ENCODE data around the gene INPP4B.

DNA sequence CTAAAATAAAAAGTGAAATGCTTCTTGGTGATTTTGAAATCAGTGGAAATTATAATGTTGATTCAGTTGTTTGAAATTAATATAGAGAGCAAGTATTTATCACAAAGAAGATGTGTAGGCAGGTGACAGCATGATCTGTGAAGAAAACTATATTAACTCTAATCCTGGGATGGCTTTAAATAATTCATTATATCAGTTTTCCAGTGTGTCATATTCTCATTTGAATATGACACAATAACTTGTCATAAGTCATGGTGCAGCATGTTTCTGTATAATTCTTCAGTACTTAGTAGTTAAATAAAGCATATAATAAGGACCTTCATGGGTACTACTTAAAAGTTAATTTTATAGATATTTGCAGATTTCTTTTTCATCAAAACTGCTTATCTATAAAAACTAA, 573.6 kb downstream of the INPP4B start:
- TF ChIP-seq, protein P1, sequence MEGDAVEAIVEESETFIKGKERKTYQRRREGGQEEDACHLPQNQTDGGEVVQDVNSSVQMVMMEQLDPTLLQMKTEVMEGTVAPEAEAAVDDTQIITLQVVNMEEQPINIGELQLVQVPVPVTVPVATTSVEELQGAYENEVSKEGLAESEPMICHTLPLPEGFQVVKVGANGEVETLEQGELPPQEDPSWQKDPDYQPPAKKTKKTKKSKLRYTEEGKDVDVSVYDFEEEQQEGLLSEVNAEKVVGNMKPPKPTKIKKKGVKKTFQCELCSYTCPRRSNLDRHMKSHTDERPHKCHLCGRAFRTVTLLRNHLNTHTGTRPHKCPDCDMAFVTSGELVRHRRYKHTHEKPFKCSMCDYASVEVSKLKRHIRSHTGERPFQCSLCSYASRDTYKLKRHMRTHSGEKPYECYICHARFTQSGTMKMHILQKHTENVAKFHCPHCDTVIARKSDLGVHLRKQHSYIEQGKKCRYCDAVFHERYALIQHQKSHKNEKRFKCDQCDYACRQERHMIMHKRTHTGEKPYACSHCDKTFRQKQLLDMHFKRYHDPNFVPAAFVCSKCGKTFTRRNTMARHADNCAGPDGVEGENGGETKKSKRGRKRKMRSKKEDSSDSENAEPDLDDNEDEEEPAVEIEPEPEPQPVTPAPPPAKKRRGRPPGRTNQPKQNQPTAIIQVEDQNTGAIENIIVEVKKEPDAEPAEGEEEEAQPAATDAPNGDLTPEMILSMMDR (conservative IDR thresholded peaks at IDR 0.05; ENCODE audit: low read length) = no peak
- no peak for TF ChIP-seq EZH2phosphoT487 (IDR thresholded peaks at IDR 0.05; ENCODE audit: borderline replicate concordance, low read depth, low read length)
